Activated CD8-positive, alpha-beta T cell treated with anti-CD3 and anti-CD28 coated beads for 36 hours (primary cell): ENCODE results near the gene SIRT1. TPM values are rescaled to one million over a fixed set of nuclear protein-coding genes. Genes with fewer than 3 reads are reported as not detected.
"Not testable (repeated sequence)": the region's sequence is repeated elsewhere in the genome, so short reads cannot be mapped to it uniquely, and the experiment has no call there.

Experiments used
- ATAC-seq: fragments of 200-7000 bp; cut with Tn5 transposase; one replicate; pipeline ENCODE4 v1.10.0; 2021; ENCODE audit warnings: mild to moderate bottlenecking, moderate library complexity
- CTCF ChIA-PET: fragments of 350-600 bp; sonication (Branson Sonifier 250); formaldehyde crosslinking; loops from one replicate; lab custom pipeline; 2021; ENCODE audit warnings: antibody characterized with exemption; lab: Charles Lee
- POLR2A ChIA-PET: fragments of 350-600 bp; sonication (Branson Sonifier 250); formaldehyde crosslinking; loops from one replicate; lab custom pipeline; 2021; ENCODE audit warnings: antibody characterized with exemption; lab: Charles Lee
- DNase-seq: peaks from one replicate; pipeline ENCODE4 v3.0.0-alpha.2; 2020
- H3K27ac Mint-ChIP-seq: one replicate; pipeline ENCODE4 v1.8.0; 2021; ENCODE audit warnings: mild to moderate bottlenecking, mixed read lengths
- H3K27me3 Mint-ChIP-seq: one replicate; pipeline ENCODE4 v1.8.0; 2021; ENCODE audit warnings: mixed read lengths
- H3K36me3 Mint-ChIP-seq: one replicate; pipeline ENCODE4 v1.8.0; 2021; ENCODE audit warnings: low read depth, mixed read lengths
- H3K4me1 Mint-ChIP-seq: one replicate; pipeline ENCODE4 v1.8.0; 2021; ENCODE audit warnings: low read depth, mixed read lengths
- H3K4me3 Mint-ChIP-seq: one replicate; pipeline ENCODE4 v1.8.0; 2021; ENCODE audit warnings: mild to moderate bottlenecking, moderate library complexity, mixed read lengths
- H3K9me3 Mint-ChIP-seq: one replicate; pipeline ENCODE4 v1.8.0; 2021; ENCODE audit warnings: mixed read lengths
- intact Hi-C: fragments of 100-400 bp; cut with micrococcal nuclease; formaldehyde crosslinking; loops from one replicate; pipeline ENCODE4 v1.10.0; 2022
- total RNA-seq, 2 experiments: library from RNA; stranded (reverse); gene quantifications; one replicate each; pipeline ENCODE4 v1.2.3, GENCODE V29; 2021
- TF ChIP-seq, protein P1 (sequence below): fragments of 200-600 bp; IDR thresholded peaks from one replicate; pipeline ENCODE4 v1.8.0; 2022; ENCODE audit warnings: antibody characterized with exemption, mild to moderate bottlenecking

SIRT1 gene
- total RNA-seq, 2 experiments from 2014 or later: 27.5 to 29.8 TPM

DNA sequence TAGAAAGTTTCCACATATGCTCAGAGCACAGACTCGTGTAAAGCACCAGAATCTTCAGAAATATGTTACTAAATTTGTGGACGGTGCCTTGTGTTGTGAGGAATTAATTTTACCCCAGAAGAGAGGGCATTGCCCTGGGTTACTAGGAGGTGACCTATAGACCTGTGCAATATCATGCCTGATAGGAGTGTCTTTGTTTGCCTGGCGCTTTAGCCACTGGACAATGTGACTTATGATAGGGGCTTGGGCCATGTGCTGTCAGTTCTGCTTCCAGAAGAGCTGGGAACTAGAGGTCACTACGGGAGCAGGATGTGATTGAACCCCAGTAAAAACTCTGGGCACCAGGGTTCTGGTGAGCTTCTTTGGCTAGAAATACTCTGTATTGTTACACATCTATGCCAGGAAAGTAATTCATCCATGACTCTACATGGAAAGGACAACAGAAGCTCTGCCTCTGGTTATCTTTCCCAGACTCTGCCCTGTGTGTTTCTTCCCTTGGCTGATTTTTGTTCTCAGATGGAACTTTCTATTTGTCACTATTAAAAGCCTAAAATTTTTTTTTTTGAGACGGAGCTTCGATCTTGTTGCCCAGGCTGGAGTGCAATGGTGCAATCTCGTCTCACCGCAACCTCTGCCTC is 75.5 kb downstream of the SIRT1 start:
- Mint-ChIP-seq H3K9me3 (no peaks in the 10 kb centered on the region), H3K27me3 (no peaks in the 10 kb centered on the region), H3K27ac (no peak overlapping the region), H3K36me3 (peaks cover 27% of the 10 kb centered on the region), H3K4me1 (no peaks in the 10 kb centered on the region), H3K4me3 (no peak overlapping the region)
- no peak for DNase-seq
- ATAC-seq: no peak
- intact Hi-C loops: no loop called here
- ChIA-PET POLR2A (interaction anchor here (0.6 to 1.4 kb wide), 2 partner anchors 15 to 58 kb away, joined by 3 to 4 read pairs; no protein-coding TSS in a partner anchor), CTCF (interaction anchor here (1.2 to 1.5 kb wide), 3 partner anchors 14 to 253 kb away, joined by 3 to 4 read pairs (median 3); no protein-coding TSS in a partner anchor)
- TF ChIP-seq, protein P1, sequence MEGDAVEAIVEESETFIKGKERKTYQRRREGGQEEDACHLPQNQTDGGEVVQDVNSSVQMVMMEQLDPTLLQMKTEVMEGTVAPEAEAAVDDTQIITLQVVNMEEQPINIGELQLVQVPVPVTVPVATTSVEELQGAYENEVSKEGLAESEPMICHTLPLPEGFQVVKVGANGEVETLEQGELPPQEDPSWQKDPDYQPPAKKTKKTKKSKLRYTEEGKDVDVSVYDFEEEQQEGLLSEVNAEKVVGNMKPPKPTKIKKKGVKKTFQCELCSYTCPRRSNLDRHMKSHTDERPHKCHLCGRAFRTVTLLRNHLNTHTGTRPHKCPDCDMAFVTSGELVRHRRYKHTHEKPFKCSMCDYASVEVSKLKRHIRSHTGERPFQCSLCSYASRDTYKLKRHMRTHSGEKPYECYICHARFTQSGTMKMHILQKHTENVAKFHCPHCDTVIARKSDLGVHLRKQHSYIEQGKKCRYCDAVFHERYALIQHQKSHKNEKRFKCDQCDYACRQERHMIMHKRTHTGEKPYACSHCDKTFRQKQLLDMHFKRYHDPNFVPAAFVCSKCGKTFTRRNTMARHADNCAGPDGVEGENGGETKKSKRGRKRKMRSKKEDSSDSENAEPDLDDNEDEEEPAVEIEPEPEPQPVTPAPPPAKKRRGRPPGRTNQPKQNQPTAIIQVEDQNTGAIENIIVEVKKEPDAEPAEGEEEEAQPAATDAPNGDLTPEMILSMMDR: no peak

DNA sequence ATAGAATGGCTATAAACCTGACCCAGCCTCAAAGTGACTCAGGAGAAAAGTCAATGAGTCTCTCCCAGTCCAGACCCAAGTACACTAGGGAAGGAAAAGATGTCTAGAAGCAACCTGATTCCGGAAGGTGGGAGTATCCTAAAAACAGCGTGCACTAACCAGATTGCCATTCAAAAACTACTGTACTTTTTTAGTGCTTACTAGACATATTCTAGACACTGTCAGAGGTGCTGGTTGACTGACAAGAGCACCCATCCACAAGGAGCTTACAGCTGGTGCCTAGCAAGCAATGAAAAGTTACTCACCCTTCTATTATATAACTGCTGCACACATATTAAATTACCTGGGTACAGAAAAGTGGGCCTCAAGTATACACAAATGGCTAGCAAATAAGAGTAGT is 81.0 kb downstream of the SIRT1 start:
- intact Hi-C loops: no loop called here
- ATAC-seq: no peak
- Mint-ChIP-seq H3K9me3 (no peaks in the 10 kb centered on the region), H3K27me3 (no peaks in the 10 kb centered on the region), H3K27ac (no peak overlapping the region), H3K4me1 (peaks cover 4% of the 10 kb centered on the region), H3K4me3 (no peak overlapping the region), H3K36me3 (peaks cover 41% of the 10 kb centered on the region)
- TF ChIP-seq, protein P1: no peak
- POLR2A ChIA-PET: no interaction called here
- CTCF ChIA-PET: interaction anchor here (1.3 kb wide), 1 partner anchor 248 kb away, joined by 5 read pairs; no protein-coding TSS in a partner anchor
- no peak for DNase-seq

DNA sequence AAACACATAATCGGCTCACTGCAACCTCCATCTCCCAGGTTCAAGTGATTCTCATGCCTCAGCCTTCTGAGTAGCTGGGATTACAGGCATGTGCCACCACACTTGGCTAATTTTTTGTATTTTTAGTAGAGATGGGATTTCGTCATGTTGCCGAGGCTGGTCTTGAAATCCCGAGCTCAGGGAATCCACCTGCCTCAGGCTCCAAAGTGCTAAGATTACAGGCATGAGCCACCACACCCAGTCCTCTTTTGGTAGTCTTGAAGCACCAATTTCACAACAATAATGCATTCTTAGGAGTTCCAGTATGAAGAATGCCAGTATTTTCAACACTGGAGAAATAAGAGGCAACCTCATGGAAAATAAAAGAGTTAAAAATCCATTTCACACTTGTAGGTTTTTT is 81.6 kb downstream of the SIRT1 start:
- H3K27me3 Mint-ChIP-seq, POLR2A ChIA-PET, H3K9me3 Mint-ChIP-seq, ATAC-seq, H3K4me1 Mint-ChIP-seq, H3K27ac Mint-ChIP-seq, DNase-seq, intact Hi-C loops, H3K4me3 Mint-ChIP-seq, CTCF ChIA-PET: not testable (repeated sequence)
- peaks cover 39% of the 10 kb centered on the region for H3K36me3 Mint-ChIP-seq

Other genes with a start within 250 kb of the SIRT1 start
- gene CTNNA3, start 188.5 kb upstream of the SIRT1 start, total RNA-seq: not detected
- 10 to 100 TPM; 29.1 to 32.5 TPM for gene DNAJC12, start 46.5 kb upstream of the SIRT1 start, total RNA-seq
- 10 to 100 TPM; 59.3 to 59.6 TPM for gene HERC4, start 190.6 kb downstream of the SIRT1 start, total RNA-seq
- gene MYPN, start 224.8 kb downstream of the SIRT1 start, total RNA-seq: not detected